Endodermal cell (in vitro differentiated cells): ENCODE results near the gene HIF1A. TPM values are rescaled to one million over a fixed set of nuclear protein-coding genes. Genes with fewer than 3 reads are reported as not detected.
"Not testable (repeated sequence)": the region's sequence is repeated elsewhere in the genome, so short reads cannot be mapped to it uniquely, and the experiment has no call there.

Experiments
- DNase-seq: peaks from one replicate; pipeline ENCODE4 v3.0.0-alpha.2; 2017
- H3K27ac ChIP-seq: 2 replicates; pipeline ENCODE4 v1.5.1; 2013; ENCODE audit warnings: mild to moderate bottlenecking, low read depth, low read length, moderate library complexity
- H3K27me3 ChIP-seq: 2 replicates; pipeline ENCODE4 v1.6.1; 2013; ENCODE audit warnings: mild to moderate bottlenecking, low read length, moderate library complexity; ENCODE audit not compliant: insufficient read depth, control insufficient read depth, poor library complexity, severe bottlenecking
- H3K36me3 ChIP-seq: 2 replicates; pipeline ENCODE4 v1.7.0; 2013; ENCODE audit warnings: mild to moderate bottlenecking, low read length, moderate library complexity; ENCODE audit not compliant: control insufficient read depth, insufficient read depth
- H3K4me1 ChIP-seq: one replicate; pipeline ENCODE4 v1.7.0; 2013; ENCODE audit warnings: low read length; ENCODE audit not compliant: control insufficient read depth, insufficient read depth
- H3K4me3 ChIP-seq: 2 replicates; pipeline ENCODE4 v1.5.1; 2013; ENCODE audit warnings: mild to moderate bottlenecking, low read length, moderate library complexity
- H3K9ac ChIP-seq: 2 replicates; pipeline ENCODE4 v1.6.1; 2013; ENCODE audit warnings: mild to moderate bottlenecking, low read length, moderate library complexity; ENCODE audit not compliant: poor library complexity, severe bottlenecking; ENCODE audit errors: extremely low read depth
- H3K9me3 ChIP-seq: 2 replicates; pipeline ENCODE4 v1.6.1; 2013; ENCODE audit warnings: mild to moderate bottlenecking, low read length, moderate library complexity; ENCODE audit not compliant: control insufficient read depth
- H3K27ac Mint-ChIP-seq: 2 replicates; pipeline ENCODE4 v1.8.0; 2020; ENCODE audit warnings: mixed read lengths
- H3K27me3 Mint-ChIP-seq: 2 replicates; pipeline ENCODE4 v1.8.0; 2021; ENCODE audit warnings: mild to moderate bottlenecking, mixed read lengths; ENCODE audit not compliant: insufficient read depth
- H3K36me3 Mint-ChIP-seq: 2 replicates; pipeline ENCODE4 v1.8.0; 2020; ENCODE audit warnings: low read depth, mixed read lengths
- H3K4me1 Mint-ChIP-seq: 2 replicates; pipeline ENCODE4 v1.8.0; 2020; ENCODE audit warnings: mixed read lengths
- H3K4me3 Mint-ChIP-seq: 2 replicates; pipeline ENCODE4 v1.8.0; 2020; ENCODE audit warnings: mild to moderate bottlenecking, moderate library complexity, mixed read lengths
- H3K9me3 Mint-ChIP-seq: 2 replicates; pipeline ENCODE4 v1.8.0; 2020; ENCODE audit warnings: mild to moderate bottlenecking, mixed read lengths
- CTCF ChIP-seq: fragments of 200-600 bp; sonication (generic); conservative IDR thresholded peaks from 2 replicates; pipeline ENCODE4 v1.5.0; 2021; ENCODE audit warnings: antibody characterized with exemption, mild to moderate bottlenecking
- WGBS, 2 experiments: methylation state at CpG; one replicate each; pipeline versions ENCODE4 v1.1.5 to v1.1.7; 2013; ENCODE audit warnings: missing lambda C conversion rate in 2 of 2, mixed read lengths in 1 of 2; ENCODE audit not compliant: insufficient coverage in 1 of 2, insufficient read length in 1 of 2; 5-methylcytosine and 5-hydroxymethylcytosine counted together
- total RNA-seq, 2 donors: library from RNA; stranded (reverse); fragmentation: NEBNext Ultra II Directional in 1 of 2; extraction: Animal tissue kit (Norgen Biotek cat#: 25700) in 1 of 2; gene quantifications; 2 replicates in 1 of 2; 3 replicates in 1 of 2; pipeline ENCODE4 v1.2.1, GENCODE V29; 2021

HIF1A gene
- total RNA-seq, 2 donors from 2014 or later: 201 to 227 TPM

DNA sequence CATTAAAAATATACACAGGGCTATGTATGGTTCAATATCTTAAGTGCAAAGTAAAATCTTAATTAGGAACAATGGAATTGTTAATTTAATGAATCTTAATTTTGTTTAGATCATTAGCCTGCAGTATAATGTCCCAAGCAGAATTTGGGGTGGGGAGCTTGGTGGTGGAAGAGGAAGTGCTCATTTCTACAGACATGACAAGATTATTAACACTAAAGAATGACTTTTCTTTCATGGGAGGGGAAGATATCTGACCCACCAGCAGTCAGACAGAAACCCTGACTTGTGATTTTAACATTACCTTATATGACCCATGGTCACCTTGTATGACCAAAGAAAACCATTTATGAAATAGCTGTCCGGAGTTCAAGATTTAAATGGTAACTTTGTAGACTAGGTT is 41.3 kb upstream of the HIF1A start:
- no peaks in the 10 kb centered on the region for H3K36me3 ChIP-seq
- no peaks in the 10 kb centered on the region for H3K9me3 ChIP-seq
- Mint-ChIP-seq H3K36me3 (no peaks in the 10 kb centered on the region), H3K27me3 (no peaks in the 10 kb centered on the region), H3K9me3 (no peaks in the 10 kb centered on the region), H3K4me1 (no peaks in the 10 kb centered on the region), H3K27ac (no peak overlapping the region), H3K4me3 (no peak overlapping the region)
- TF ChIP-seq CTCF: no peak
- WGBS, 2 experiments: 83 to 92% methylated on average over 1 of the region's 1 CpG
- H3K27ac ChIP-seq: no peak overlapping the region
- H3K27me3 ChIP-seq: no peaks in the 10 kb centered on the region
- no peak overlapping the region for H3K4me3 ChIP-seq
- H3K4me1 ChIP-seq: no peaks in the 10 kb centered on the region
- H3K9ac ChIP-seq: no peak overlapping the region
- DNase-seq: no peak

DNA sequence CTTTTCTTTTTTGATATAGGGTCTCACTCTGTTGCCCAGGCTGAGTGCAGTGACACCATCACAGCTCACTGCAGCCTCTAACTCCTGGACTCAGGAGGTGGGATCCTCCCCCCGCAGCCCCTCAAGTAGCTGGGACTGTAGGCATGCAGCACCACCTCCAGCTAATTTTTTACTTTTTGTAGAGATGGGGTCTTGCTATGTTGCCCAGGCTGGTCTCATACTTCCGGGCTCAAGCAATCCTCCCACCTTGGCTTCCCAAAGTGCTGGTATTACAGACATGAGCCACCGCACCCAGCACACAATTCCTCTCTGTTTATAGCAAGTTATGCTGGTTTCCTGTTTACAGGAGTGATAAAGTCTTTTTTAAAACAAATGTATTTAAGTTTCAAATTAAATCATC is 39.5 kb upstream of the HIF1A start:
- Histone ChIP-seq H3K9ac (no peak overlapping the region), H3K27ac (no peak overlapping the region), H3K4me1 (no peaks in the 10 kb centered on the region), H3K27me3 (no peaks in the 10 kb centered on the region), H3K36me3 (no peaks in the 10 kb centered on the region), H3K4me3 (no peak overlapping the region), H3K9me3 (no peaks in the 10 kb centered on the region)
- H3K4me1 Mint-ChIP-seq: no peaks in the 10 kb centered on the region
- no peak overlapping the region for H3K4me3 Mint-ChIP-seq
- DNase-seq: no peak
- no peak for TF ChIP-seq CTCF
- no peaks in the 10 kb centered on the region for H3K9me3 Mint-ChIP-seq
- 100% methylated on average over 3 of the region's 3 CpGs; no CpG with 5 or more reads in 1 of the 2 experiments for WGBS, 2 experiments
- no peaks in the 10 kb centered on the region for H3K27me3 Mint-ChIP-seq
- H3K27ac Mint-ChIP-seq: no peak overlapping the region
- no peaks in the 10 kb centered on the region for H3K36me3 Mint-ChIP-seq

- Mint-ChIP-seq H3K9me3 (no peaks in the 10 kb centered on the region), H3K4me3 (no peak overlapping the region), H3K36me3 (no peaks in the 10 kb centered on the region), H3K27ac (no peak overlapping the region), H3K27me3 (no peaks in the 10 kb centered on the region), H3K4me1 (no peaks in the 10 kb centered on the region)
- no peak for TF ChIP-seq CTCF
- Histone ChIP-seq H3K27ac (no peak overlapping the region), H3K27me3 (no peaks in the 10 kb centered on the region), H3K9me3 (no peaks in the 10 kb centered on the region), H3K9ac (no peak overlapping the region), H3K4me3 (no peak overlapping the region), H3K4me1 (no peaks in the 10 kb centered on the region), H3K36me3 (no peaks in the 10 kb centered on the region)
- DNase-seq: no peak
- 80 to 94% methylated on average over 1 to 4 of the region's 4 CpGs for WGBS, 2 experiments
These were observed 39.0 kb upstream of the HIF1A start for GRCh38 chr14:61656341-61656740.

DNA sequence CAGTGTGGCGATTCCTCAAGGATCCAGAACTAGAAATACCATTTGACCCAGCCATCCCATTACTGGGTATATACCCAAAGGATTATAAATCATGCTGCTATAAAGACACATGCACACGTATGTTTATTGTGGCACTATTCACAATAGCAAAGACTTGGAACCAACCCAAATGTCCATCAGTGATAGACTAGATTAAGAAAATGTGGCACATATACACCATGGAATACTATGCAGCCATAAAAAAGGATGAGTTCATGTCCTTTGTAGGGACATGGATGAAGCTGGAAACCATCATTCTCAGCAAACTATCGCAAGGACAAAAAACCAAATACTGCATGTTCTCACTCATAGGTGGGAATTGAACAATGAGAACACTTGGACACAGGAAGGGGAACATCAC is 37.2 kb upstream of the HIF1A start:
- not testable (repeated sequence) for H3K36me3 ChIP-seq, H3K27me3 ChIP-seq, H3K9me3 ChIP-seq, H3K27me3 Mint-ChIP-seq, H3K4me1 Mint-ChIP-seq, H3K9ac ChIP-seq, H3K9me3 Mint-ChIP-seq, H3K4me3 Mint-ChIP-seq, H3K27ac ChIP-seq, H3K36me3 Mint-ChIP-seq, H3K4me1 ChIP-seq, DNase-seq, H3K4me3 ChIP-seq, H3K27ac Mint-ChIP-seq
- WGBS, 2 experiments: no CpG with 5 or more reads among the region's 3 CpGs
